ENCODE measurements around the gene NINJ1. TPM values are rescaled to one million over a fixed set of nuclear protein-coding genes. Genes with fewer than 3 reads are reported as not detected.

NINJ1 gene
- total and polyA plus RNA-seq, 2 of the 13 experiments (the other 11 are each of a cell fraction or from before 2014, with no cell fraction given), result 81.2 to 92.1 TPM

DNA sequence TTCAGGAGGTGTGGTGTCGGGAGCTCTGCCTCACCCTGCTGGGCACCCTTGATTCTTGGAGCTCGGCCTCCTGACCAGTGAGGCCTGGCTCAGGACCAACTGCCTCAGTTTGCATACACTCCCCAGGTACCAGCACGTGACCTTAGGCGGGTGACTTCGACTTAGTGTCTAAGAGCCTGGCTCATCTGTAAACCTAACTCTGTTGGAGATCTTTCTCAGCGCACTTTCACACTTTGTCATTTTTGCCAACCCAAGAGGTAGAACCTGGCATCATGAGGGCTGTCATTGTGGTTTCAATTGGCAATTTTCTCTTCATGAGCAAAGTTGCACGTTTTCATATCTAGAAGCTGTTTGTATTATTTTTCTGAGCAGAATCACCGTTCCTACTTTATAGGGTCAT is 36.5 kb upstream of the NINJ1 start (continued):
- TF ChIP-seq, protein P1, sequence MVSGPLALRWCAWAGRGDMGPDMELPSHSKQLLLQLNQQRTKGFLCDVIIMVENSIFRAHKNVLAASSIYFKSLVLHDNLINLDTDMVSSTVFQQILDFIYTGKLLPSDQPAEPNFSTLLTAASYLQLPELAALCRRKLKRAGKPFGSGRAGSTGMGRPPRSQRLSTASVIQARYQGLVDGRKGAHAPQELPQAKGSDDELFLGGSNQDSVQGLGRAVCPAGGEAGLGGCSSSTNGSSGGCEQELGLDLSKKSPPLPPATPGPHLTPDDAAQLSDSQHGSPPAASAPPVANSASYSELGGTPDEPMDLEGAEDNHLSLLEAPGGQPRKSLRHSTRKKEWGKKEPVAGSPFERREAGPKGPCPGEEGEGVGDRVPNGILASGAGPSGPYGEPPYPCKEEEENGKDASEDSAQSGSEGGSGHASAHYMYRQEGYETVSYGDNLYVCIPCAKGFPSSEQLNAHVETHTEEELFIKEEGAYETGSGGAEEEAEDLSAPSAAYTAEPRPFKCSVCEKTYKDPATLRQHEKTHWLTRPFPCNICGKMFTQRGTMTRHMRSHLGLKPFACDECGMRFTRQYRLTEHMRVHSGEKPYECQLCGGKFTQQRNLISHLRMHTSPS (CRISPR knock-in tag; IDR thresholded peaks at IDR 0.05; ENCODE audit: low read depth), result no peak
- no peak for TF ChIP-seq ZNF883 (CRISPR knock-in tag; IDR thresholded peaks at IDR 0.05; ENCODE audit: not compliant biosample characterization)
- TF ChIP-seq GPBP1L1 (CRISPR knock-in tag; IDR thresholded peaks at IDR 0.05), result no peak
- TF ChIP-seq, protein P2, sequence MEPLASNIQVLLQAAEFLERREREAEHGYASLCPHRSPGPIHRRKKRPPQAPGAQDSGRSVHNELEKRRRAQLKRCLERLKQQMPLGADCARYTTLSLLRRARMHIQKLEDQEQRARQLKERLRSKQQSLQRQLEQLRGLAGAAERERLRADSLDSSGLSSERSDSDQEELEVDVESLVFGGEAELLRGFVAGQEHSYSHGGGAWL (CRISPR knock-in tag; IDR thresholded peaks at IDR 0.05), result no peak
- no peak for TF ChIP-seq NCOR1 (IDR thresholded peaks at IDR 0.05; ENCODE audit: borderline replicate concordance, low read length)
- no peak for TF ChIP-seq AHR (CRISPR knock-in tag; IDR thresholded peaks at IDR 0.05)

DNA sequence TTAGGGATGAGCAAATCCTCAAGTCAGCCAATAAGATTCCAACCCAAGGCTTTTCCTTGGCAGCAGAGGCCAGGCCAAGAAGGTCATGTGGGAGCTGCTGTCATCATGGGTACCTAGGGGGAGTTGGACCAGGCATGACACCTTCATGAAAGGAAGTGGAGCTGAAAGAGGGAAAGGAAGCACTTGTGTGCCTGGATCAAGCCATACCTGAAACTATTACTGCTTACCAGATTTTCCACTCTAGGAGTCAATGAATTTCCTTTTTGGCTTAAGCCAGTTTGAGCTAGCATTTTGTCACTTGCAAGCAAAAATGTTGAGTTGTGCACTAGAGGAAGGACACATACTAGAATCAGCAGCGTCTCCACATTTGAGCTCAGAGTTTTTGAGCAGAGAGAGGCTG is 35.4 kb upstream of the NINJ1 start:
- no peak overlapping the region for H3K27ac ChIP-seq (ENCODE audit: extremely low read length, insufficient read depth, low read length)
- H3K79me2 ChIP-seq (ENCODE audit: insufficient read depth, low read length), result no peaks in the 10 kb centered on the region
- no peak for ATAC-seq
- in situ Hi-C loops (cut with HindIII; ENCODE audit: extremely low pct_ligation_motif_present, low pct_unique_long_range_greater_than_20kb) (loop anchor here (25.0 kb wide), 1 partner anchor 268 kb away; no protein-coding TSS in a partner anchor), intact Hi-C loops (cut with micrococcal nuclease; ENCODE audit: unreplicated experiment) (no loop called here)
- no peak overlapping the region for H3K4me2 ChIP-seq (ENCODE audit: low read depth, low read length)
- CTCF ChIA-PET (ENCODE audit: low intra/inter-chr PET ratio, low total read pairs), result no interaction called here
- H3K36me3 ChIP-seq (replicated peaks in 1 of 2; ENCODE audit: control insufficient read depth in 1 of 2, insufficient read depth in 2 of 2, low read length in 2 of 2), result no peaks in the 10 kb centered on the region
- H3K4me3 ChIP-seq (replicated peaks in 1 of 3; ENCODE audit: insufficient read depth in 1 of 3, low read depth in 2 of 3, low read length in 3 of 3), result no peak overlapping the region
- H3K4me1 ChIP-seq (ENCODE audit: insufficient read depth, low read length), result peaks cover 42% of the 10 kb centered on the region
- peaks cover 5 to 30% of the 10 kb centered on the region in 2 experiments; a peak in 4 of 5 replicates for H3K27me3 ChIP-seq (ENCODE audit: control insufficient read depth in 1 of 2, insufficient read depth in 2 of 2, low read length in 2 of 2)
- TF ChIP-seq ZNF329 (CRISPR knock-in tag; IDR thresholded peaks at IDR 0.05; ENCODE audit: low read depth) (peak; percentile 99), ZNF317 (CRISPR knock-in tag; IDR thresholded peaks at IDR 0.05) (no peak)
- no peak overlapping the region for H2AFZ ChIP-seq (ENCODE audit: low read length)
- WGBS (ENCODE audit: low lambda C conversion rate), result 25% methylated on average over 1 of the region's 1 CpG
- H3K9ac ChIP-seq (ENCODE audit: insufficient read depth, low read depth, low read length), result no peak overlapping the region
- POLR2A ChIA-PET, result no interaction called here
- H3K9me3 ChIP-seq (ENCODE audit: low read length), result no peaks in the 10 kb centered on the region
- no peaks in the 10 kb centered on the region for H4K20me1 ChIP-seq (ENCODE audit: insufficient read depth, low read length)
- FAIRE-seq, result no peak
- DNase-seq (ENCODE audit: low spot score), result no peak
- no TSS peak for BruUV-seq (replicated peaks)
